Activated naive CD4-positive, alpha-beta T cell treated with anti-CD3 and anti-CD28 coated beads, Interleukin-2, amount 50 U/mL, for 72 hours (primary cell): ENCODE results near the gene ADGB. TPM values are rescaled to one million over a fixed set of nuclear protein-coding genes. Genes with fewer than 3 reads are reported as not detected.

Experiments
- ATAC-seq, 2 donors: fragments of 150-1000 bp; cut with Tn5 transposase; 2 replicates each; pipeline ENCODE4 v1.10.0; 2021; ENCODE audit warnings: mild to moderate bottlenecking in 2 of 2, moderate library complexity in 2 of 2
- DNase-seq, 2 donors: peaks; one replicate each; pipeline ENCODE4 v3.0.0; 2021 to 2022; ENCODE audit warnings: low spot score in 2 of 2
- H3K27ac Mint-ChIP-seq, 2 donors: one replicate each; pipeline ENCODE4 v1.8.0; 2022; ENCODE audit warnings: mild to moderate bottlenecking in 2 of 2, mixed read lengths in 2 of 2
- H3K36me3 Mint-ChIP-seq, 2 donors: one replicate each; pipeline ENCODE4 v1.8.0; 2022; ENCODE audit warnings: mixed read lengths in 2 of 2
- H3K9me3 Mint-ChIP-seq, 2 donors: one replicate each; pipeline ENCODE4 v1.8.0; 2022; ENCODE audit warnings: mixed read lengths in 2 of 2
- total RNA-seq, 2 donors: library from RNA; stranded (reverse); gene quantifications; one replicate each; pipeline ENCODE4 v1.2.3, GENCODE V29; 2022

The ADGB gene
- total RNA-seq, 2 donors from 2014 or later: not detected

DNA sequence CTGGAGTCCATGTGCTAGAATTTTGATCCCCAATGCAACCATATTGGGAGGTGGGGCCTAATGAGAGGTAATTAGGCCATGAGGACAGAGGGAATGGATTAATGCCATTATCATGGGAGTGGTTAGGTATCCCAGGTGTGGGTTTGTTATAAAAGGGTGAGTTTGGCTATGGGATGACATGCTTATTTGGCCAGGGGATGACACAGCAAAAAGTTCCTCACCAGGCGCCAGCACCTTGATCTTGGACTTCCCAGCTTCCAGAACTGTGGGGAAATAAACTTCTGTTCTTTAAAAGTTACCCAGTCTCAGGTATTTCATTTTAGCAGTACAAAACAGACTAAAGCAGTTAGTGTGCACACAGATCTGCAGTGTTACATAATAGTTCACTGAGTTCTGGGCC, 84.1 kb downstream of the ADGB start:
- no peaks in the 10 kb centered on the region for H3K36me3 Mint-ChIP-seq
- H3K27ac Mint-ChIP-seq: no peak overlapping the region
- ATAC-seq (no peak), DNase-seq (no peak)
- H3K9me3 Mint-ChIP-seq: no peaks in the 10 kb centered on the region

DNA sequence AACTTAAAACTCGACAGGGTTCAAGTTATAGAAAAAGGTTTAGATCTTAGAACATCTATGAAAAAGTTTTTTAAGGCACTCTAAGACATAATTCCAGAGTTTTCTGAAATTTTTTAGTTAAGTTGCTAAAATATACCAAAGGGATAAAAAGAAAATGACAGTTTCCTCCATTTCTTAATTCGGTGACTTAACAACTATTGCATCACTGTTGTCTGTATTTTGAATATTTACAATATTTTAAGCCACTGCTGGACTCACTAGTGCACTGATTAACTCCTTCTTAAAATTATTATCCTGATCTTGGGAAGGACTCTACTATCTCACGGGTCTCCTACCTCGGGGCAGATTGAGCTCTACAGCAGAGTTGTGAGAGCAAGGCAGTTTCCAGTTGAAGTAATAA, 91.0 kb downstream of the ADGB start:
- ATAC-seq (no peak), DNase-seq (no peak)
- Mint-ChIP-seq H3K9me3 (no peaks in the 10 kb centered on the region), H3K36me3 (no peaks in the 10 kb centered on the region), H3K27ac (no peak overlapping the region)

DNA sequence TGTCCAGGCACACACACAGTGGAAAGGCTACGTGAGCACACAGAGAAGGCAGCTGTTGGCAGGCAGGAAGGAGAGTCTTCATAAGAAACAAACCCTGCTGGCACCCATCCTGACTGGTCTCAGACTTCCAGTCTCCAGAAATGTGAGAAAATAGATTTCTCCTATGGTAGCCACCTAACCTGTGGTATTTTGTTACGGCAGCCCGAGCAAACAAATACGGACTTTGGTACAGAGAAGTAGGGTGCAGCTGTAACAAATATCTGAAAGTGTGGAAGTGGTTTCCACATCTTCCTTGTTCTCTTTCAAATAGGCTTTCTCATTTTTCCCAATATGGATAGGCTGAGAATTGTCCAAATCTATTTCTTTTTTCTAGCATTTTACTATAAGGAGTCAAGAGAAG, 94.6 kb downstream of the ADGB start:
- no peak for DNase-seq
- no peak overlapping the region for H3K27ac Mint-ChIP-seq
- ATAC-seq: no peak

DNA sequence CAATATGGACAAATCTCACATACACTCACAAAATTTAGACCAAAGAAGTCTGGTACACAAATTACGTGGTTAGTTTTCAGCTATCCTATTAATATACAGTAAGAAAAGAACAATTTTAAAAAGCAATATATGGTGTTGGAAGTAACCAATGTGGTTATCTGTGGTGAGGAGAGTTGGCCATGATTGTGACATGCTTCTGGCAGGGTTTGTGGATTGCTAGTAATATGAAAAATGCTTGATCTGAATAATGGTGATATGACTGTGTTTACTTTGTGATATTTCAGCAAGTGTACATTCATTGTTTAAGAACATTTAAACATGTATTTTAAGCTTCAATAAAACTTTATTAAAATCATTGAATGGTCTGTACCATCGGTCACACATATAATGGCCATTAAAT, 99.1 kb downstream of the ADGB start:
- DNase-seq (no peak), ATAC-seq (no peak)
- Mint-ChIP-seq H3K27ac (no peak overlapping the region), H3K36me3 (no peaks in the 10 kb centered on the region), H3K9me3 (no peaks in the 10 kb centered on the region)

More for the DNA sequence above, 94.6 kb downstream of the ADGB start:
- no peaks in the 10 kb centered on the region for H3K36me3 Mint-ChIP-seq
- H3K9me3 Mint-ChIP-seq: no peaks in the 10 kb centered on the region

DNA sequence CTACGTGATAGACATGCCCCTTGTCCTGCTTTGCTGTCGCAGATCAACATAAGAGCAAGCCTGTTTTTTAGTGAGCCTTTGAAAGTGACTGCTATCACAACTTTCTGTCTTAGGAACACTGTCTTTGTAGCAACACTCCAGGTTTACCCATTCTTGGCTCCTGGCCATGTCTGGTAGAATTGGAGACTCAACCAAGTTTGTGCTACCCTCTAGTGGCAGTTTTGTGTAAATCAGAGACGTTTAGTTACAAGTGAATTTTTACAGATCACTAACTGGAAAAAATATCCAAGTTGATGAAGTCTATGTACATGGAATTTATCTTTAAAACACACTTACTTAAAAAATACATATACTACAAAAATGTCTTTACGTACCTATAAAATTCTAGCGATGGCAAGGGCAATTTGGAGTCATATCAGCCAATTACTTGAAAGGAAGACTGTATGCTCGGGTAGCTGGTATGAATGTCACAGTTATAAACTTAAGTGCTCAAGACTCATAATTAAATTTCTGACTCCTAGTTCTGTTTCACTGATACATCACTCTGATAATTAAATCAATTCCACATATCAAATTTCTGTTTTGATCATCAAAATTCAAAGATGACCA, 101.4 kb downstream of the ADGB start:
- ATAC-seq: peak in 1 of 2 donors; percentile 52
- peak in 1 of 2 donors; percentile 40 for DNase-seq
- Mint-ChIP-seq H3K9me3 (no peaks in the 10 kb centered on the region), H3K27ac (no peak overlapping the region), H3K36me3 (no peaks in the 10 kb centered on the region)

DNA sequence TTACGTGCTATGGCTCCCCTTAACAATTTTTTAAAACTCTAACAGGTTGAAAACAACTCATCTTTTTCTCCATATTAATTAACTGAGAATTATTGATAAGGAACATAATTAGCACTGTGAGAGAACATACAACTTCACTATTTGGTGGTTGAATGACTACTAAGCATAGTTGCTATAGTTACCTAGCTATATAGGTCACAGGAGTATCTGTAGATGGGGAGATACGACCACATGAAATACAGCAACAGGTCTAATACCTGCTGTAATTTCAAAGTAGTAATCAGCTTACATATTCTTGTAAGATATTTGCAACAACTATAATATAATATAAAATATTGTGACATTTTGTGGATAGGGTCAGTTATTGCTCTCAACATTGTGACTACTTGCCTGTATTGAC, 102.9 kb downstream of the ADGB start:
- no peak overlapping the region for H3K27ac Mint-ChIP-seq
- no peaks in the 10 kb centered on the region for H3K9me3 Mint-ChIP-seq

DNA sequence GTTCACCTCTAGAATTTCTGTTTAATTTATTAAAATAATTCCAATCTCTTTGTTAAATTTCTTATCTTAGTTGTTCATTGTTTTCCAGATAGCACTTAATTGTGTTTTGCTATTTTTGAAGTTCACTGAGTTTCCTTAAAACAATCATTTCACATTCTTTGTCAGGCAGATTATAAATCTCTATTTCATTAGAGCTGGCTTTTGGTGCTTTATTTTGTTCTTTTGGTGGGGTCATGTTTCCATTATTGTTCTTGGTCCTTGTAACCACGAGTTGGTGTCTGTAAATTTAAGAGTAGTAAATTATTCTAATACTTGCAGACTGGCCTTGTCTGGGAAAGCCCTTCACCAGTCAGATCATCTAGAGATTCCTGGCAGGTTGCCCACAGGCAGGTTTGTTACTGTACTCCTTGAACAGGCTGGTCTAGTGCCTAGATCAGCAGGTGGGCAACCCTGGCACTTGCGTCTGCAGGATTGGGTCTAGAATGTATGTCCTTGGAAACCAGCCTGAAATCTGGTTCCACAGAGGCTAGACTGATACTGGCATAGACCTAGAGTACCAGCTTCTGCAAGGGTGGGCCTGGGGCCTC, 110.4 kb downstream of the ADGB start:
- DNase-seq (no peak), ATAC-seq (no peak)
- no peaks in the 10 kb centered on the region for H3K36me3 Mint-ChIP-seq
- H3K27ac Mint-ChIP-seq: no peak overlapping the region
- H3K9me3 Mint-ChIP-seq: no peaks in the 10 kb centered on the region

More for the DNA sequence above, 102.9 kb downstream of the ADGB start:
- ATAC-seq: no peak
- no peaks in the 10 kb centered on the region for H3K36me3 Mint-ChIP-seq
- DNase-seq: no peak

DNA sequence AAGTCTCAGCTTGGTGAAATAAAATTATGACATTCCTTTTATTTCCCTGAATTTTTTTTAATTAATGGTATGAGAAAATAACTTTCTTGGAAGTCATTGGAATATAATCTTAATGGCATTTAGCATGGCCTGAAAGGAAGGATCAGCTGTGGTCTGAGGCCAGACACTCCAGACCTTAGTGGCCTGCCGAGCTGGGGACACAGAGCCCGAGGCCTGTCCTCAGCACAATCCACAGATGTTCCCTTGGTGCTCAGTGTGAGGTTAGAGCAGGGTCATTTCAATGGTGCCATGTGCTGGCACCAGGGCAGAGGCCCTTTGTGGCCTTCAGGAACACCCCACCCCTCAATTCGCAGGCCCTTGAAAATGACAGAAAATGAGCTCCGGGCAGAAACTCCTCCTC, 120.6 kb downstream of the ADGB start:
- ATAC-seq (no peak), DNase-seq (no peak)
- Mint-ChIP-seq H3K27ac (no peak overlapping the region), H3K9me3 (no peaks in the 10 kb centered on the region), H3K36me3 (no peaks in the 10 kb centered on the region)

DNA sequence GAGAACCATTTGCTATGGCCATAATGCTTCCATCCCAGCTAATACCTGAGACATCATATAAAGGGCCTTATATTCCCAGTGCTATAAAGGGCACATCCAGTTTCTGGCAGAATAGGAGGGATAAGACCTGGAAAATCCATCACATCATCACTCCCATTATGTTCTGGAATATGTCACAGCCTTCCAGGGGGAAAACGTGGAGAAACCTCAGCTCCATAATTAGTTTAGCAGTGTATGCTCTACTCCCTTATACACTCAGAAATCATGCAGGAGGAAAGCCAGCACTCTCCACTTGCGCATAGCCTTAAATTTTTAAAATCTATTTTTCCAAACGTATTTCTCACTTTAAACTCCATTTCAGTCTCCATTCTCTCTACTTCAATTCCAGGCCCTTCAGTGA, 140.9 kb downstream of the ADGB start:
- H3K9me3 Mint-ChIP-seq: no peaks in the 10 kb centered on the region
- H3K27ac Mint-ChIP-seq: no peak overlapping the region
- H3K36me3 Mint-ChIP-seq: no peaks in the 10 kb centered on the region
- no peak for ATAC-seq
- no peak for DNase-seq

DNA sequence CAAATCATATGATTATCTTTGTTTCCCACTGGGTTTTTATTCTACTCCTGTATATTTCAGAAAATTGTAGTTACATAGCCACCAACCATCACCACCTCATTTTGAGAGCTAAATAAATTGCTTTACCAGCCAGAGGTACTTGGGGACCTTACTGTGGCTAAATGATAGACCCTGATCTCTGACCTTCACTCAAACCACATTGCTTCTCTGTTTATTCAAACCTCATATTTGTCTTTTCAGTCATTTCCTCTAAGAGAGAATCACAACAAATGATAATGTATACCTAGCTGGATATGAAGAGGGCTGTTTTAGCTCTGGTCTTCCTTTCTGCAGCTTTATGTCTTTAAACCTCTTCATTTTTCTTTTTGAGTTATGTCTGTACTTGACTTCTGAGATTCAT, 142.8 kb downstream of the ADGB start:
- H3K36me3 Mint-ChIP-seq: no peaks in the 10 kb centered on the region
- H3K9me3 Mint-ChIP-seq: no peaks in the 10 kb centered on the region
- H3K27ac Mint-ChIP-seq: no peak overlapping the region
- ATAC-seq (no peak), DNase-seq (no peak)

DNA sequence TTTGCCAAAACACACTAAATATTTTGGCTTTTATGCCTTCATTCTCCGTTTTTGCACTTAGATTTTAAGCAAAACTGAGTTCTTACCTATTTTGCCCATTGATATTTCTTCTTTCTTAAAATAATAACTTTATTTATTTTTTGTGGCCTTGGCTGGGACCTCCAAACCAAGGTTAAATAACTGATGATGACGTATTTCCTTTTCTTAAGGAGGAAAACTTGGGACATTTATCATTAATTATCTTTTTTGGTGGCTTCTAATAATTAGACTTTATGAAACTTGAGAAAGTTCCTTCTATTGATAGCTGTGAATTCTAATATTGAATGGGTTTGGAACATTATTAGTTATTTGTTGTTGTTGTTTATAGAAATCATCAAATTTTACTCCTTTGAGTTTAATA, 154.5 kb downstream of the ADGB start:
- H3K27ac Mint-ChIP-seq: no peak overlapping the region

DNA sequence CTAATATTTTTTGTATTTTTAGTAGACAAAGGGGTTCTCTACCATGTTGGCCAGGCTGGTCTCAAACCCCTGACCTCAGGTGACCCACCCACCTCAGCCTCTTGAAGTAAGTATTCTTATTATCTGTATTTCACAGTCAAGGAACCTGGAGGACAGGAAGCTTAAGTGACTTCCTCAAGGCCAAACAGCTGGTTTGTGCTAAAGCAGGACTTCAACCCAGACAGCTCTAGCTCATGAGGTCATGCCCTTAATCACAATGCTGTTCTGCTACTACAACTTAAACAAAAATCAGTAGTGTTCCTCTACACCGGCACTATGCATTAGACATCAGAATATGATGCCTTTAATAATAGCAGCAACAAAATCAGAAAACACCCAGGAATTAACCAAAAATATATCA, 168.9 kb downstream of the ADGB start:
- no peak for DNase-seq
- ATAC-seq: no peak
- H3K36me3 Mint-ChIP-seq: no peaks in the 10 kb centered on the region
- H3K27ac Mint-ChIP-seq: no peak overlapping the region
- H3K9me3 Mint-ChIP-seq: no peaks in the 10 kb centered on the region

More for the DNA sequence above, 154.5 kb downstream of the ADGB start:
- Mint-ChIP-seq H3K9me3 (peaks cover 4 to 5% of the 10 kb centered on the region in 2 donors), H3K36me3 (no peaks in the 10 kb centered on the region)
- DNase-seq: no peak
- ATAC-seq: no peak

DNA sequence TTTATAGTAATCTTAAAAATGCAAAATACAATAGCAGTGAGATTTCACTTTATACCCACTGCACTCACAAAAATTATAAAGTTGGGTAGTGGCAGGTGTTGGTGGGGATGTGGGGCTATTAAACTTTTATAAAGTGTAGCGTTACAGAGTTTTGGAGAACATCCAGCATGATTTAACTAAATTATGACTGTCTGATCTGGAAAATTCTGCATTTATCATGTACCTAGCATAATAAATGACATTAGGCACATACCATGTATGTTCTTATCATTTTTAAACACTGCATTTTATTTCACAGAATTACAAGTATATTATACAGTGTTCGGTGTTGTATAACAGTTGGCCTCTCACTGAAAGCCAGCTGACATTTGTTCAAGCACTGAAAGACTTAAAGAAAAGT, 169.9 kb downstream of the ADGB start:
- no peak for DNase-seq
- Mint-ChIP-seq H3K9me3 (no peaks in the 10 kb centered on the region), H3K36me3 (no peaks in the 10 kb centered on the region), H3K27ac (no peak overlapping the region)
- no peak for ATAC-seq

DNA sequence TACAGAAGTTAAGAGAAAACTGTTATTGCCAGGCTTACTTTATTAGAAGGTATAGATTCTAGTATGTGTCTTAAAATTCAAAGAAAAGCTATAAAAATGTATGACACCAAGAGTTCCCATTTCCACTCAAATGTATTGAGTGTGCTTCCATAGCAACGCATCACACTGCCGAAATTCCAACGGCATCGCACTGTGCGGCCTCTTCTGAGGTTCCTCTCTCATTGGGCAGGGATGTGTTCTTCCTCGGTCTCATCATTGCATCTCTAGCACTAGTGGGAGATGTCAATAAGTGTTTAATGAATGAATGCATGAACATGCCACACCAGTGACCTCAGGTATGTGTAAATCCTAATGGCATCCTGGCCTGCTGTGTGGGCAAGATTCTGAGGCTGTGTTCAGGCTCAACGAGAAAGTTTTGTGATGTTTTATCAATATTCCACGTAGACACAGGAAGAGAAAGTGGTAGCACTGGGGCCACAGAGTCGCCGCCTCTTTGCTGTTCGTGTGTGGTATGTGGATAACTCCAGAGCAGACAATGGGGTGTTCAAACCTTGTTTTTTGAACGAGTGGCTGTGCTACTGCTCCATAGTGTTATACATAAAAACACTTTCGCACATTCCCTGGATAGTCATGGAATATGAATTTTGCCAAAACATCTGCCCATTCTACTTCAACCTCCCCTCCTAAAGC, 171.6 kb downstream of the ADGB start:
- Mint-ChIP-seq H3K36me3 (no peaks in the 10 kb centered on the region), H3K9me3 (no peaks in the 10 kb centered on the region), H3K27ac (peak overlapping the region in 1 of 2 donors; percentile 28)
- ATAC-seq: peak; percentile 24 to 47
- no peak for DNase-seq

DNA sequence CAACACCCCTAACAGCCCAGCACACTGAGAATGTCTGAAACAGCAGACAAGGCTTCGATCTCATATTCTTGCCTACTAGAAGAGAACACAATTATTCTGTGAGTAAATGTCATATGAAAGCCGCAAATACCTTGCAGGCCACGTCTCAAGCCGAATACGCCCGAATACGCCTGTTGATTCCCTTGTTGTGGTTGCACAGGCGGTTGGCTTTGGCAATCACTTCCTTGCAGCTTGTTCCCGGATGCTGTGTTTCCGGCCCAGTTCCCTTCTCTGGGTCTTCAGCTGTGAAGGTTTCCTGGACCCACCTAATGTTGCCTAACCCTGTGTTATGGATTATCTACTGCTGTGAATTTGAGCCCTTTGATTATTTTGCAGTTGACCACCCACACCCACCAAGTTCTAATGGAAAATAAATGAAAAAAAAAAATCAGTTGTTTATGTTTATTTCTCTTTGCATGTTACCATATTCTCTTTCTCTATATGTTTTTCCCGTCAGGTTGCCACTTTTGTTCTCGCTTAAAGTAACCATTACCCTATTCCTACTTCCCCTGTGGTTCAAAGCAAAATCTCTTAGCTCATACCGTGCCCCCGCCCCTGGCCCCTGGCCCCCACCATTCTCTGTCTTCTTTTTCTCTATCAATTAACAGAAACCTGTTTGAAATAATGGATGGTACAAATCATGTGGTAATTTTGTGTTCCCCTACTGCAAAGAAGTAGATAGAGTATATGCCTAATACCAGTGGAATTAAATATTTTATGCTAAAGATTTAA, 172.4 kb downstream of the ADGB start:
- Mint-ChIP-seq H3K27ac (peak overlapping the region in 1 of 2 donors; percentile 28), H3K9me3 (no peaks in the 10 kb centered on the region), H3K36me3 (no peaks in the 10 kb centered on the region)
- ATAC-seq: peak; percentile 64 to 74
- peak; percentile 17 to 54 for DNase-seq

DNA sequence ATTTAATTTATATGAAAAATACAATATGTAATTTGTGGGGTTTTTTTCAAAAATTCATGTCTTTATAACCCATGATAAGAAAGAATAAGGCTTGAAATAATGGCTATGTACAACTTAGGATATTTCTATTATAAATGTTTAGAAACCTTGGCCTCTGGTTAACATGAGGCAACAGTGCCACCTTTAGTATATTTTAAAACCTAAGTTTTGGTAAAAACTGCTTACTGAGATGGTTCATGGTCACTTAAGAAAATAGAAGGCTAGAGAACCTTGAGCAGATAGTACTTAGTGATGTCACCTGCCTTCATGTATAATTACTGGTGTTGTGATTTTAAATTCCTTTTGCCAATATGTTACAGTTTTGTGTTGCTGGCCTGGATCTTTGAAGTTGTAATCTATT, 176.4 kb downstream of the ADGB start:
- no peak overlapping the region for H3K27ac Mint-ChIP-seq
- H3K36me3 Mint-ChIP-seq: peaks cover 0 to 6% of the 10 kb centered on the region in 2 donors
- DNase-seq: no peak
- no peak for ATAC-seq
- H3K9me3 Mint-ChIP-seq: peaks cover 0 to 5% of the 10 kb centered on the region in 2 donors

DNA sequence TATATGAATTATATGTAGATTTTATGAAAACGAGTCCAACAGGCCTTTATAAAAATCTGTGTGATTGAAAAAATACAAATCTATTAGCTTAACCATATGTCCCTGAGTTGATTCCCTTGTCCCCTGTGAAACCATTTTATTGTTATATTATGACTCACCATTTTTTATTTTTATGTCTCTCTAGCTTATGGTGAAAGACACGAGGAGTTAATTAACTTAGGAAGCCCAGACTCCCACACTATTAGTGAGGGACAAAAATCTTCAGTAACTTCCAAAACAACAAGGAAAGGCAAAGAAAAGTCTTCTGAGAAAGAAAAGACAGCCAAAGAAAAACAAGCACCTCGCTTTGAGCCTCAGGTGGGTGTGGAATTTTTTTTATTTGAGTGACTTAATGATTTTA, 183.1 kb downstream of the ADGB start:
- Mint-ChIP-seq H3K9me3 (peaks cover 0 to 5% of the 10 kb centered on the region in 2 donors), H3K36me3 (peaks cover 0 to 6% of the 10 kb centered on the region in 2 donors), H3K27ac (no peak overlapping the region)
- ATAC-seq: no peak
- DNase-seq: no peak
